OCI-LY7 (cell line): ENCODE results near the gene FLRT1. TPM values are rescaled to one million over a fixed set of nuclear protein-coding genes. Genes with fewer than 3 reads are reported as not detected.

Experiments
- BruUV-seq: library from RNA; stranded (reverse); fragments of 400-500 nt; replicated peaks from 2 replicates; lab custom pipeline; 2021; lab: Mats Ljungman, UMichigan
- CTCF ChIA-PET: fragments of 300-600 bp; sonication (Branson Sonifier 250); formaldehyde crosslinking; loops from one replicate; lab custom pipeline; 2022; ENCODE audit warnings: antibody characterized with exemption; ENCODE audit not compliant: unreplicated experiment; lab: Charles Lee
- POLR2A ChIA-PET: fragments of 300-600 bp; sonication (Branson Sonifier 250); formaldehyde crosslinking; loops from one replicate; lab custom pipeline; 2022; ENCODE audit warnings: antibody characterized with exemption; lab: Charles Lee
- DNase-seq: peaks from one replicate; pipeline ENCODE4 v3.0.0-alpha.2; 2015; ENCODE audit warnings: low spot score
- H2AFZ ChIP-seq: fragments of 200-600 bp; sonication (generic), shearing (Covaris generic); 2 replicates; pipeline ENCODE4 v1.6.1; 2014; ENCODE audit warnings: mild to moderate bottlenecking, antibody characterized with exemption, low read length, moderate library complexity
- H3K27ac ChIP-seq: fragments of 200-600 bp; sonication (generic); 2 replicates; pipeline ENCODE4 v1.5.1; 2014; ENCODE audit warnings: mixed run types, low read depth, mild to moderate bottlenecking, moderate library complexity, low read length, inconsistent platforms; ENCODE audit not compliant: poor library complexity, severe bottlenecking
- H3K36me3 ChIP-seq: fragments of 200-600 bp; sonication (generic); 2 replicates; pipeline ENCODE4 v1.6.1; 2014; ENCODE audit warnings: mild to moderate bottlenecking, antibody characterized with exemption, low read length, moderate library complexity, mixed read lengths; ENCODE audit not compliant: insufficient read depth
- H3K4me1 ChIP-seq: fragments of 200-600 bp; sonication (generic); 2 replicates; pipeline ENCODE4 v1.5.1; 2014; ENCODE audit warnings: mild to moderate bottlenecking, low read length; ENCODE audit not compliant: insufficient read depth, poor library complexity, severe bottlenecking
- H3K4me2 ChIP-seq: fragments of 200-600 bp; sonication (generic); 2 replicates; pipeline ENCODE4 v1.6.1; 2014; ENCODE audit warnings: mild to moderate bottlenecking, low read length
- H3K4me3 ChIP-seq: fragments of 200-600 bp; sonication (generic); 2 replicates; pipeline ENCODE4 v1.5.1; 2014; ENCODE audit warnings: mild to moderate bottlenecking, low read depth, low read length; ENCODE audit not compliant: poor library complexity, severe bottlenecking
- H3K79me2 ChIP-seq: fragments of 200-600 bp; sonication (generic); 2 replicates; pipeline ENCODE4 v1.6.1; 2016; ENCODE audit warnings: low read depth, mild to moderate bottlenecking, low read length, moderate library complexity, mixed read lengths; ENCODE audit not compliant: insufficient read depth
- H3K9me2 ChIP-seq: fragments of 200-600 bp; sonication (generic); 2 replicates; pipeline ENCODE4 v1.6.1; 2016; ENCODE audit warnings: mild to moderate bottlenecking, low read length, mixed read lengths; ENCODE audit not compliant: insufficient read depth
- H3K9me3 ChIP-seq: fragments of 200-600 bp; sonication (generic); 2 replicates; pipeline ENCODE4 v1.6.1; 2014; ENCODE audit warnings: mild to moderate bottlenecking, mixed run types, low read length, mixed read lengths
- H4K20me1 ChIP-seq: fragments of 200-600 bp; sonication (generic); 2 replicates; pipeline ENCODE4 v1.6.1; 2014; ENCODE audit warnings: mild to moderate bottlenecking, antibody characterized with exemption, low read length, moderate library complexity, mixed read lengths; ENCODE audit not compliant: insufficient read depth
- EZH2phosphoT487 ChIP-seq: fragments of 200-600 bp; sonication (generic); IDR thresholded peaks from 2 replicates; pipeline ENCODE4 v1.6.1; 2018; ENCODE audit warnings: low read depth, borderline replicate concordance, mild to moderate bottlenecking, mixed run types, antibody characterized with exemption, low read length, moderate library complexity, mixed read lengths
- intact Hi-C: fragments of 100-400 bp; cut with micrococcal nuclease; formaldehyde crosslinking; loops from one replicate; pipeline ENCODE4 v1.10.0; 2022; ENCODE audit not compliant: unreplicated experiment
- total RNA-seq, 2 experiments: library from RNA; depleted of rRNA in 1 of 2; stranded (reverse); fragments of >200 nt in 1 of 2; shearing (Covaris generic) in 1 of 2; gene quantifications; 2 replicates each; pipeline ENCODE4 v1.2.3, GENCODE V29; 2014 to 2022
- TF ChIP-seq, protein P1 (sequence below): fragments of 200-600 bp; sonication (generic); conservative IDR thresholded peaks from 2 replicates; pipeline ENCODE4 v1.5.1; 2014; ENCODE audit warnings: mild to moderate bottlenecking, antibody characterized with exemption, low read length, moderate library complexity, mixed read lengths

FLRT1 gene
- total RNA-seq, 2 experiments from 2014 or later = not detected

DNA sequence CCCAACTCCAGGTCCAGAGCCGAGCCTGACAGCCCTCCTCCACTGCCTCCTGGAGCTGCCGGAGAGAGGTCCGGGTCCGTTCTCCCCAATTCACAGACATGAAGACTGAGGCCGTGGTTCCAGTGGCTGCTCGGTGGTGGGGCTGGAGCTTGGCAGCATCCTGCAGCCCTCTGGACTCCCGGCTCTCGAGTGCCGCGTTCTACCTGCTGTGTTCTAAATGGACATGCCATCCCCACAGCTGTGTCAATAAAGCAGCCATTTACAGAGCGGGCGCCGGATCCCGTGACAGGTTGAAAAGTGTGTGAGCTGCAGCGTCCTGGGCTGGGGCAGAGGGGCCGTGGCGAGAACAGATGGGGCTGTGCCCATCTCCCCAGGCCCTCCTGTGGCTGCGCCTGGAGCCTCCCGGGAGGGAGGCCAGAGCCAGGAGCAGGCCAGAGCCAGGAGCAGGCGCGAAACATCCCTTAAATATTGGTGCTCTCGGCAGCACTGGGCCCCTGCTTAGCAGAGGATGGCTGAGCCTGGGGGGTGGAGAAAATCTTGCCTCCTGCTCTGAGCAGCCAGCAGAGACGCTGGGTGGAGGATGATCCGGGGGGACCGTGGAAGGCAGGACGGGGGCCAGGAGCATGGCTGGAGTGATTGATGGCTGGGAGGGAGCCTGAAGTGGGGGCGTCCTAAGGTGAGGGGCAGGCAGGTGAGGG is 46.2 kb downstream of the FLRT1 start:
- no peak overlapping the region for H3K4me2 ChIP-seq
- POLR2A ChIA-PET = no interaction called here
- intact Hi-C loops = no loop called here
- no peak overlapping the region for H3K27ac ChIP-seq
- no peaks in the 10 kb centered on the region for H3K4me1 ChIP-seq
- H3K9me2 ChIP-seq = no peaks in the 10 kb centered on the region
- no peak overlapping the region for H2AFZ ChIP-seq
- H3K79me2 ChIP-seq = no peaks in the 10 kb centered on the region
- no peak for DNase-seq
- CTCF ChIA-PET = interaction anchor here (0.6 kb wide), 1 partner anchor 9 kb away, joined by 3 read pairs; no protein-coding TSS in a partner anchor
- no peaks in the 10 kb centered on the region for H4K20me1 ChIP-seq
- no peaks in the 10 kb centered on the region for H3K9me3 ChIP-seq
- H3K4me3 ChIP-seq = no peak overlapping the region
- no peaks in the 10 kb centered on the region for H3K36me3 ChIP-seq
- TF ChIP-seq, protein P1, sequence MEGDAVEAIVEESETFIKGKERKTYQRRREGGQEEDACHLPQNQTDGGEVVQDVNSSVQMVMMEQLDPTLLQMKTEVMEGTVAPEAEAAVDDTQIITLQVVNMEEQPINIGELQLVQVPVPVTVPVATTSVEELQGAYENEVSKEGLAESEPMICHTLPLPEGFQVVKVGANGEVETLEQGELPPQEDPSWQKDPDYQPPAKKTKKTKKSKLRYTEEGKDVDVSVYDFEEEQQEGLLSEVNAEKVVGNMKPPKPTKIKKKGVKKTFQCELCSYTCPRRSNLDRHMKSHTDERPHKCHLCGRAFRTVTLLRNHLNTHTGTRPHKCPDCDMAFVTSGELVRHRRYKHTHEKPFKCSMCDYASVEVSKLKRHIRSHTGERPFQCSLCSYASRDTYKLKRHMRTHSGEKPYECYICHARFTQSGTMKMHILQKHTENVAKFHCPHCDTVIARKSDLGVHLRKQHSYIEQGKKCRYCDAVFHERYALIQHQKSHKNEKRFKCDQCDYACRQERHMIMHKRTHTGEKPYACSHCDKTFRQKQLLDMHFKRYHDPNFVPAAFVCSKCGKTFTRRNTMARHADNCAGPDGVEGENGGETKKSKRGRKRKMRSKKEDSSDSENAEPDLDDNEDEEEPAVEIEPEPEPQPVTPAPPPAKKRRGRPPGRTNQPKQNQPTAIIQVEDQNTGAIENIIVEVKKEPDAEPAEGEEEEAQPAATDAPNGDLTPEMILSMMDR = no peak
- TF ChIP-seq EZH2phosphoT487 = no peak
- BruUV-seq = no TSS peak

DNA sequence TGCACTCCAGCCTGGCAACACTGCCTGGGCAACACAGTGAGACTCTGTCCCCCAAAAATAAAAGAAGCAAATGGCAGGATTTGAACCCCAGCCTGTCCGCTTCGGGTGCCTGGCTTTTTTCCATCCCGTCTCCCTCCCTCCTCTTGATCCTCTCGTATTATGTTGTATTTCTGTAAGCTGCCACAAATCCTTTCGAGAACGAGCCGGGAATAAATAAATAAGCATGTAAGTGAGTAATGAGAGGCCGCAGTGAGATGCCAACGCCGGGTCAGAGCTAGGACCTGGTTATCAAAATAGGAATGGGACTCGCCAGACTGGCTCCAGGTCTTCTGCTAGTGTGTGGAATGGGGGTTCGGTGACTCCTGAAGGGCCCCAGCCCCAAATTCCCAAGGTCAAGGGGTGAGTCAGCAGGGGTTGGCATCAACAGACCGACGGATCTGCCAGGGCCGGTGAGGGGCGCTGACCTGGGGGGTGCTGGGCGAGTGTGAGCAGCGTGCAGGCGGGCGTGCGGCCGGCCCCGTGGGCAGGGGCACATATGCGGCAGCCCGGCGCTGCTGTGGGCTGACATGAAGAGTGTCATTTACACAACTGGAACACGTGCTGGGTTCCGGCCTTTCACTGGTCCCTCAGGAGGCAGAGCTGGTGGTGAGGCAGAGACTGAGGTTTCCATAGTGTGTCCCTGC is 47.8 kb downstream of the FLRT1 start:
- Histone ChIP-seq H3K9me2 (no peaks in the 10 kb centered on the region), H3K4me1 (no peaks in the 10 kb centered on the region), H3K27ac (no peak overlapping the region), H3K4me3 (no peak overlapping the region), H3K9me3 (no peaks in the 10 kb centered on the region), H3K4me2 (no peak overlapping the region), H2AFZ (no peak overlapping the region), H3K36me3 (no peaks in the 10 kb centered on the region), H4K20me1 (no peaks in the 10 kb centered on the region), H3K79me2 (no peaks in the 10 kb centered on the region)
- ChIA-PET CTCF (no interaction called here), POLR2A (no interaction called here)
- intact Hi-C loops = no loop called here
- DNase-seq = no peak
- no TSS peak for BruUV-seq
- TF ChIP-seq, protein P1 = no peak
- no peak for TF ChIP-seq EZH2phosphoT487
